Glutamatergic neuron (in vitro differentiated cells): ENCODE results near the gene PPP1R14C. TPM values are rescaled to one million over a fixed set of nuclear protein-coding genes. Genes with fewer than 3 reads are reported as not detected.
"Not testable (repeated sequence)": the region's sequence is repeated elsewhere in the genome, so short reads cannot be mapped to it uniquely, and the experiment has no call there.

Experiments
- DNase-seq: peaks from one replicate; pipeline ENCODE4 v3.0.0; 2022
- H3K27ac Mint-ChIP-seq: one replicate; pipeline ENCODE4 v1.8.0; 2020; ENCODE audit warnings: mild to moderate bottlenecking, mixed read lengths, inconsistent platforms; ENCODE audit not compliant: unreplicated experiment
- H3K27me3 Mint-ChIP-seq: one replicate; pipeline ENCODE4 v1.8.0; 2020; ENCODE audit warnings: mild to moderate bottlenecking, moderate library complexity, mixed read lengths, inconsistent platforms; ENCODE audit not compliant: unreplicated experiment
- H3K36me3 Mint-ChIP-seq: one replicate; pipeline ENCODE4 v1.8.0; 2020; ENCODE audit warnings: mild to moderate bottlenecking, mixed read lengths, inconsistent platforms; ENCODE audit not compliant: unreplicated experiment
- H3K4me1 Mint-ChIP-seq: one replicate; pipeline ENCODE4 v1.8.0; 2020; ENCODE audit warnings: mild to moderate bottlenecking, low read depth, mixed read lengths, inconsistent platforms; ENCODE audit not compliant: unreplicated experiment
- H3K4me3 Mint-ChIP-seq: one replicate; pipeline ENCODE4 v1.8.0; 2020; ENCODE audit warnings: mild to moderate bottlenecking, mixed read lengths, inconsistent platforms; ENCODE audit not compliant: unreplicated experiment
- H3K9me3 Mint-ChIP-seq: one replicate; pipeline ENCODE4 v1.8.0; 2020; ENCODE audit warnings: mild to moderate bottlenecking, moderate library complexity, mixed read lengths, inconsistent platforms; ENCODE audit not compliant: unreplicated experiment
- CTCF ChIP-seq: fragments of 200-600 bp; sonication (generic); IDR thresholded peaks from one replicate; pipeline ENCODE4 v1.5.0; 2021; ENCODE audit not compliant: partially characterized antibody, unreplicated experiment
- total RNA-seq: library from RNA; stranded (reverse); fragmentation: NEBNext Ultra II Directional; extraction: Animal tissue kit (Norgen Biotek cat#: 25700); gene quantifications from one replicate; pipeline ENCODE4 v1.2.1, GENCODE V29; 2021; ENCODE audit not compliant: unreplicated experiment

PPP1R14C gene
- total RNA-seq, 1 donor from 2014 or later = 4.1 TPM

- Mint-ChIP-seq H3K4me3 (no peak overlapping the region), H3K36me3 (peaks cover 24% of the 10 kb centered on the region), H3K9me3 (peaks cover 6% of the 10 kb centered on the region), H3K27me3 (peaks cover 6% of the 10 kb centered on the region), H3K4me1 (no peaks in the 10 kb centered on the region), H3K27ac (no peak overlapping the region)
- no peak for DNase-seq
- TF ChIP-seq CTCF = no peak
Observed at GRCh38 chr6:150238846-150239407, 96.1 kb downstream of the PPP1R14C start.

- peaks cover 24% of the 10 kb centered on the region for H3K36me3 Mint-ChIP-seq
- DNase-seq, H3K27me3 Mint-ChIP-seq, H3K9me3 Mint-ChIP-seq, H3K4me3 Mint-ChIP-seq, H3K27ac Mint-ChIP-seq, H3K4me1 Mint-ChIP-seq: not testable (repeated sequence)
Observed at GRCh38 chr6:150241756-150242155, 98.9 kb downstream of the PPP1R14C start.

- Mint-ChIP-seq H3K4me3 (no peak overlapping the region), H3K27ac (no peak overlapping the region), H3K9me3 (peaks cover 2% of the 10 kb centered on the region), H3K36me3 (peaks cover 22% of the 10 kb centered on the region), H3K27me3 (no peaks in the 10 kb centered on the region), H3K4me1 (no peaks in the 10 kb centered on the region)
- no peak for TF ChIP-seq CTCF
- no peak for DNase-seq
Observed at GRCh38 chr6:150243620-150244314, 100.9 kb downstream of the PPP1R14C start.

- Mint-ChIP-seq H3K9me3 (no peaks in the 10 kb centered on the region), H3K4me3 (no peak overlapping the region), H3K27ac (no peak overlapping the region), H3K4me1 (no peaks in the 10 kb centered on the region), H3K27me3 (no peaks in the 10 kb centered on the region), H3K36me3 (peaks cover 7% of the 10 kb centered on the region)
- no peak for TF ChIP-seq CTCF
- DNase-seq = no peak
Observed at GRCh38 chr6:150245148-150245935, 102.5 kb downstream of the PPP1R14C start.

GRCh38 chr6:150247803-150248202, 105.0 kb downstream of the PPP1R14C start:
- H3K9me3 Mint-ChIP-seq = no peaks in the 10 kb centered on the region
- no peaks in the 10 kb centered on the region for H3K36me3 Mint-ChIP-seq
- no peak for DNase-seq
- peaks cover 5% of the 10 kb centered on the region for H3K4me1 Mint-ChIP-seq
- H3K4me3 Mint-ChIP-seq = no peak overlapping the region
- no peak for TF ChIP-seq CTCF
- no peak overlapping the region for H3K27ac Mint-ChIP-seq
- no peaks in the 10 kb centered on the region for H3K27me3 Mint-ChIP-seq
